Lower leg skin (tissue), 3 donors: ENCODE measurements around the gene TNFSF8.

ENCODE experiments used
- CTCF ChIP-seq, 3 donors: fragments of 450-650 bp; IDR thresholded peaks; one replicate each; pipeline ENCODE4 v1.5.1; 2016; ENCODE audit warnings: antibody characterized with exemption in 3 of 3, mild to moderate bottlenecking in 3 of 3, moderate library complexity in 2 of 3
- POLR2A ChIP-seq, 2 donors: fragments of 450-650 bp; IDR thresholded peaks; one replicate each; pipeline ENCODE4 v1.6.1; 2016 to 2017; ENCODE audit warnings: antibody characterized with exemption in 2 of 2, mild to moderate bottlenecking in 1 of 2, moderate library complexity in 1 of 2

- TF ChIP-seq CTCF (IDR thresholded peaks at IDR 0.05), result no peak
- no peak for TF ChIP-seq POLR2A (IDR thresholded peaks at IDR 0.05)
These were observed 5.4 kb downstream of the TNFSF8 start for GRCh38 chr9:114925039-114925438.
